H9 (cell line): ENCODE measurements around the gene SASH3. TPM values are rescaled to one million over a fixed set of nuclear protein-coding genes. Genes with fewer than 3 reads are reported as not detected.

ENCODE experiments used
- DNase-seq: peaks from one replicate; pipeline ENCODE4 v3.0.0-alpha.2; 2017
- H2AFZ ChIP-seq: one replicate; pipeline ENCODE4 v1.6.1; 2013; ENCODE audit warnings: mild to moderate bottlenecking, low read length, control low read depth, moderate library complexity
- H2AK5ac ChIP-seq: 2 replicates; pipeline ENCODE4 v1.6.1; 2013; ENCODE audit warnings: low read length, control low read depth, mixed read lengths; ENCODE audit not compliant: insufficient read length
- H2BK120ac ChIP-seq: one replicate; pipeline ENCODE4 v1.6.1; 2013; ENCODE audit warnings: low read depth, mild to moderate bottlenecking, low read length, control low read depth, inconsistent platforms; ENCODE audit not compliant: poor library complexity, severe bottlenecking
- H2BK12ac ChIP-seq: 2 replicates; pipeline ENCODE4 v1.6.1; 2013; ENCODE audit warnings: low read length, control low read depth, mixed read lengths, low read depth; ENCODE audit not compliant: insufficient read length
- H2BK15ac ChIP-seq: 2 replicates; pipeline ENCODE4 v1.6.1; 2013; ENCODE audit warnings: low read depth, low read length, control low read depth
- H2BK20ac ChIP-seq: one replicate; pipeline ENCODE4 v1.6.1; 2013; ENCODE audit warnings: low read depth, mild to moderate bottlenecking, low read length, control low read depth, inconsistent platforms; ENCODE audit not compliant: poor library complexity, severe bottlenecking
- H2BK5ac ChIP-seq: 2 replicates; pipeline ENCODE4 v1.6.1; 2013; ENCODE audit warnings: low read length, control low read depth, mixed read lengths; ENCODE audit not compliant: insufficient read length
- H3K14ac ChIP-seq: 2 replicates; pipeline ENCODE4 v1.6.1; 2013; ENCODE audit warnings: low read length, control low read depth; ENCODE audit not compliant: insufficient read depth
- H3K18ac ChIP-seq: 2 replicates; pipeline ENCODE4 v1.6.1; 2013; ENCODE audit warnings: low read depth, mild to moderate bottlenecking, mixed read lengths, low read length, control low read depth; ENCODE audit not compliant: insufficient read length
- H3K23ac ChIP-seq: 2 replicates; pipeline ENCODE4 v1.6.1; 2013; ENCODE audit warnings: low read length, control low read depth, mixed read lengths, low read depth; ENCODE audit not compliant: insufficient read length
- H3K23me2 ChIP-seq: 2 replicates; pipeline ENCODE4 v1.6.1; 2013; ENCODE audit warnings: low read depth, mild to moderate bottlenecking, mixed read lengths, low read length, control low read depth; ENCODE audit not compliant: insufficient read length, poor library complexity, severe bottlenecking
- H3K27ac ChIP-seq: 2 replicates; pipeline ENCODE4 v1.5.1; 2013; ENCODE audit warnings: low read length, control low read depth, mixed read lengths, low read depth; ENCODE audit not compliant: insufficient read length
- H3K27me3 ChIP-seq: 2 replicates; pipeline ENCODE4 v1.6.1; 2013; ENCODE audit warnings: low read length, control low read depth, inconsistent platforms; ENCODE audit not compliant: insufficient read depth
- H3K4ac ChIP-seq: 2 replicates; pipeline ENCODE4 v1.6.1; 2013; ENCODE audit warnings: low read depth, mild to moderate bottlenecking, control low read depth, inconsistent platforms, low read length, moderate library complexity
- H3K4me1 ChIP-seq: 2 replicates; pipeline ENCODE4 v1.6.1; 2013; ENCODE audit warnings: low read length, control low read depth, inconsistent platforms; ENCODE audit not compliant: insufficient read depth
- H3K4me2 ChIP-seq: 2 replicates; pipeline ENCODE4 v1.6.1; 2013; ENCODE audit warnings: low read length, control low read depth, mixed read lengths; ENCODE audit not compliant: insufficient read length, insufficient read depth
- H3K56ac ChIP-seq: 2 replicates; pipeline ENCODE4 v1.6.1; 2013; ENCODE audit warnings: low read depth, mild to moderate bottlenecking, mixed read lengths, low read length, control low read depth; ENCODE audit not compliant: insufficient read length
- H3K79me1 ChIP-seq: 2 replicates; pipeline ENCODE4 v1.6.1; 2013; ENCODE audit warnings: low read depth, mild to moderate bottlenecking, moderate library complexity, low read length, control low read depth, inconsistent platforms; ENCODE audit not compliant: insufficient read depth, poor library complexity, severe bottlenecking
- H3K79me2 ChIP-seq: 2 replicates; pipeline ENCODE4 v1.6.1; 2013; ENCODE audit warnings: low read length, control low read depth, inconsistent platforms; ENCODE audit not compliant: insufficient read depth
- H3K9ac ChIP-seq: 2 replicates; pipeline ENCODE4 v1.6.1; 2013; ENCODE audit warnings: low read length, control low read depth, mixed read lengths; ENCODE audit not compliant: insufficient read length; ENCODE audit errors: extremely low read depth
- H3K9me3 ChIP-seq: one replicate; pipeline ENCODE4 v1.6.1; 2013; ENCODE audit warnings: low read depth, low read length, inconsistent platforms; ENCODE audit not compliant: control insufficient read depth
- H3T11ph ChIP-seq: one replicate; pipeline ENCODE4 v1.6.1; 2013; ENCODE audit warnings: mild to moderate bottlenecking, low read length, control low read depth, inconsistent platforms
- H4K20me1 ChIP-seq: one replicate; pipeline ENCODE4 v1.6.1; 2013; ENCODE audit not compliant: control insufficient read depth, insufficient read length, insufficient read depth
- H4K5ac ChIP-seq: 2 replicates; pipeline ENCODE4 v1.6.1; 2013; ENCODE audit warnings: low read depth, mild to moderate bottlenecking, mixed read lengths, low read length, control low read depth; ENCODE audit not compliant: insufficient read length
- H4K8ac ChIP-seq: replicated peaks from 2 replicates; pipeline ENCODE4 v1.6.1; 2013; ENCODE audit warnings: low read length, control low read depth, mixed read lengths, low read depth; ENCODE audit not compliant: insufficient read length
- H4K91ac ChIP-seq: 2 replicates; pipeline ENCODE4 v1.6.1; 2013; ENCODE audit warnings: low read depth, mild to moderate bottlenecking, moderate library complexity, mixed read lengths, low read length, control low read depth; ENCODE audit not compliant: insufficient read length
- H3K27ac Mint-ChIP-seq, 3 experiments: 2 replicates in 2 of 3; 3 replicates in 1 of 3; pipeline ENCODE4 v1.8.0; 2020 to 2021; ENCODE audit warnings: mixed read lengths in 3 of 3, mild to moderate bottlenecking in 1 of 3, moderate library complexity in 1 of 3
- H3K27me3 Mint-ChIP-seq: 2 replicates; pipeline ENCODE4 v1.8.0; 2021; ENCODE audit warnings: low read depth, mild to moderate bottlenecking, moderate library complexity, mixed read lengths
- H3K36me3 Mint-ChIP-seq, 3 experiments: 2 replicates in 2 of 3; 3 replicates in 1 of 3; pipeline ENCODE4 v1.8.0; 2020 to 2021; ENCODE audit warnings: low read depth in 3 of 3, mixed read lengths in 3 of 3; ENCODE audit not compliant: insufficient read depth in 1 of 3
- H3K4me1 Mint-ChIP-seq, 2 experiments: 2 replicates each; pipeline ENCODE4 v1.8.0; 2020; ENCODE audit warnings: mixed read lengths in 2 of 2
- H3K4me3 Mint-ChIP-seq, 2 experiments: 2 replicates in 1 of 2; 3 replicates in 1 of 2; pipeline ENCODE4 v1.8.0; 2020 to 2021; ENCODE audit warnings: mild to moderate bottlenecking in 2 of 2, mixed read lengths in 2 of 2, moderate library complexity in 1 of 2
- H3K9me3 Mint-ChIP-seq, 2 experiments: 2 replicates in 1 of 2; 3 replicates in 1 of 2; pipeline ENCODE4 v1.8.0; 2020; ENCODE audit warnings: mild to moderate bottlenecking in 2 of 2, mixed read lengths in 2 of 2, moderate library complexity in 1 of 2
- WGBS: extraction: QIAGEN DNeasy Blood & Tissue Kit; methylation state at CpG from one replicate; pipeline ENCODE4 v1.1.7; 2013; ENCODE audit warnings: missing lambda C conversion rate, low lambda C conversion rate, mixed read lengths; ENCODE audit not compliant: insufficient read length; ENCODE audit errors: extremely low coverage; 5-methylcytosine and 5-hydroxymethylcytosine counted together
- total RNA-seq: library from RNA; stranded (reverse); gene quantifications from 2 replicates; pipeline ENCODE4 v1.2.1, GENCODE V29; 2021
- TF ChIP-seq, protein P1 (sequence below): fragments of 200-600 bp; sonication (generic); conservative IDR thresholded peaks from 3 replicates; pipeline ENCODE4 v1.8.0; 2021; ENCODE audit warnings: antibody characterized with exemption, mild to moderate bottlenecking

The SASH3 gene
- total RNA-seq, 1 experiment from 2014 or later = not detected

DNA sequence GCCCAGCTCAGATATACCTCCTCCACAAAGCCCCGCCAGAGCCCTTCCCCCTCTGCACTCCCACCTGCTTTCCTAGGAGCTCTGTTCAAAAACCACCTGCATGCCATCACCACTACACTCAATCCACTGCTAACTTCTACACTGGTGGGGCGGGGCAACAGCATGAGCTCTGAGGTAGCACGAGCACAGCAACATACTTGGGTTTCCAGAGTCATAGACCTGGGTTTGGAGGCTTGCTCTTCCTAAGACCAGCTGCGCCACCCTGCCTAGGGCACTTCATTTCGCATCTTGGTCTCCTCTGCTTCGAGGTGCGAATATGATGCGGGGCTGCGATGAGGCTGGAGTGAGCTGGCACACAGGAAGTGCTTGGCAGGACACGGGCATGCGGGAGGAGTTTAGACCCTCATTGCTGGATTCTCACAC, 3.6 kb downstream of the SASH3 start:
- H3K56ac ChIP-seq = no peak overlapping the region
- H3K14ac ChIP-seq = no peak overlapping the region
- H4K8ac ChIP-seq = no peak overlapping the region
- H3K4me1 Mint-ChIP-seq = no peaks in the 10 kb centered on the region; a peak in 1 of 4 replicates
- no peak overlapping the region for H2BK20ac ChIP-seq
- H2AFZ ChIP-seq = no peak overlapping the region
- no peaks in the 10 kb centered on the region; the same call in 1 of the 2 replicates for H3K4me1 ChIP-seq
- H3K36me3 Mint-ChIP-seq = peaks cover 0 to 6% (median 0%) of the 10 kb centered on the region in 3 experiments; a peak in 1 of 7 replicates
- no peaks in the 10 kb centered on the region for H4K20me1 ChIP-seq
- TF ChIP-seq, protein P1, sequence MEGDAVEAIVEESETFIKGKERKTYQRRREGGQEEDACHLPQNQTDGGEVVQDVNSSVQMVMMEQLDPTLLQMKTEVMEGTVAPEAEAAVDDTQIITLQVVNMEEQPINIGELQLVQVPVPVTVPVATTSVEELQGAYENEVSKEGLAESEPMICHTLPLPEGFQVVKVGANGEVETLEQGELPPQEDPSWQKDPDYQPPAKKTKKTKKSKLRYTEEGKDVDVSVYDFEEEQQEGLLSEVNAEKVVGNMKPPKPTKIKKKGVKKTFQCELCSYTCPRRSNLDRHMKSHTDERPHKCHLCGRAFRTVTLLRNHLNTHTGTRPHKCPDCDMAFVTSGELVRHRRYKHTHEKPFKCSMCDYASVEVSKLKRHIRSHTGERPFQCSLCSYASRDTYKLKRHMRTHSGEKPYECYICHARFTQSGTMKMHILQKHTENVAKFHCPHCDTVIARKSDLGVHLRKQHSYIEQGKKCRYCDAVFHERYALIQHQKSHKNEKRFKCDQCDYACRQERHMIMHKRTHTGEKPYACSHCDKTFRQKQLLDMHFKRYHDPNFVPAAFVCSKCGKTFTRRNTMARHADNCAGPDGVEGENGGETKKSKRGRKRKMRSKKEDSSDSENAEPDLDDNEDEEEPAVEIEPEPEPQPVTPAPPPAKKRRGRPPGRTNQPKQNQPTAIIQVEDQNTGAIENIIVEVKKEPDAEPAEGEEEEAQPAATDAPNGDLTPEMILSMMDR = no peak
- H3T11ph ChIP-seq = no peak overlapping the region
- no peak overlapping the region for H3K23ac ChIP-seq
- no peaks in the 10 kb centered on the region for H3K79me2 ChIP-seq
- no peak overlapping the region for H2BK15ac ChIP-seq
- no peak for DNase-seq
- no peak overlapping the region for H2AK5ac ChIP-seq
- no peaks in the 10 kb centered on the region for H3K79me1 ChIP-seq
- H3K9me3 Mint-ChIP-seq = peaks cover 0 to 53% of the 10 kb centered on the region in 2 experiments; a peak in 2 of 5 replicates
- no peak overlapping the region for H3K27ac ChIP-seq
- H2BK120ac ChIP-seq = no peak overlapping the region
- H3K9me3 ChIP-seq = no peaks in the 10 kb centered on the region
- H3K4me3 Mint-ChIP-seq = no peak overlapping the region
- H2BK5ac ChIP-seq = no peak overlapping the region
- H3K18ac ChIP-seq = no peak overlapping the region
- H3K23me2 ChIP-seq = no peaks in the 10 kb centered on the region
- no peak overlapping the region for H3K4ac ChIP-seq
- peaks cover 13% of the 10 kb centered on the region for H3K27me3 Mint-ChIP-seq
- no peak overlapping the region for H4K91ac ChIP-seq
- H3K4me2 ChIP-seq = no peak overlapping the region
- no peaks in the 10 kb centered on the region for H3K27me3 ChIP-seq
- no peak overlapping the region for H4K5ac ChIP-seq
- H2BK12ac ChIP-seq = no peak overlapping the region
- no peak overlapping the region for H3K9ac ChIP-seq
- no CpG with 5 or more reads among the region's 11 CpGs for whole genome bisulfite sequencing
- H3K27ac Mint-ChIP-seq = peak overlapping the region in 1 of 3 experiments; percentile 46; a peak in 1 of 7 replicates
